H9 (cell line): ENCODE measurements around the gene RAB15. TPM values are rescaled to one million over a fixed set of nuclear protein-coding genes. Genes with fewer than 3 reads are reported as not detected.

ENCODE experiments used
- DNase-seq: peaks from one replicate; pipeline ENCODE4 v3.0.0-alpha.2; 2017
- H2AFZ ChIP-seq: one replicate; pipeline ENCODE4 v1.6.1; 2013; ENCODE audit warnings: mild to moderate bottlenecking, low read length, control low read depth, moderate library complexity
- H2AK5ac ChIP-seq: 2 replicates; pipeline ENCODE4 v1.6.1; 2013; ENCODE audit warnings: low read length, control low read depth, mixed read lengths; ENCODE audit not compliant: insufficient read length
- H2BK120ac ChIP-seq: one replicate; pipeline ENCODE4 v1.6.1; 2013; ENCODE audit warnings: low read depth, mild to moderate bottlenecking, low read length, control low read depth, inconsistent platforms; ENCODE audit not compliant: poor library complexity, severe bottlenecking
- H2BK12ac ChIP-seq: 2 replicates; pipeline ENCODE4 v1.6.1; 2013; ENCODE audit warnings: low read length, control low read depth, mixed read lengths, low read depth; ENCODE audit not compliant: insufficient read length
- H2BK15ac ChIP-seq: 2 replicates; pipeline ENCODE4 v1.6.1; 2013; ENCODE audit warnings: low read depth, low read length, control low read depth
- H2BK20ac ChIP-seq: one replicate; pipeline ENCODE4 v1.6.1; 2013; ENCODE audit warnings: low read depth, mild to moderate bottlenecking, low read length, control low read depth, inconsistent platforms; ENCODE audit not compliant: poor library complexity, severe bottlenecking
- H2BK5ac ChIP-seq: 2 replicates; pipeline ENCODE4 v1.6.1; 2013; ENCODE audit warnings: low read length, control low read depth, mixed read lengths; ENCODE audit not compliant: insufficient read length
- H3K14ac ChIP-seq: 2 replicates; pipeline ENCODE4 v1.6.1; 2013; ENCODE audit warnings: low read length, control low read depth; ENCODE audit not compliant: insufficient read depth
- H3K18ac ChIP-seq: 2 replicates; pipeline ENCODE4 v1.6.1; 2013; ENCODE audit warnings: low read depth, mild to moderate bottlenecking, mixed read lengths, low read length, control low read depth; ENCODE audit not compliant: insufficient read length
- H3K23ac ChIP-seq: 2 replicates; pipeline ENCODE4 v1.6.1; 2013; ENCODE audit warnings: low read length, control low read depth, mixed read lengths, low read depth; ENCODE audit not compliant: insufficient read length
- H3K23me2 ChIP-seq: 2 replicates; pipeline ENCODE4 v1.6.1; 2013; ENCODE audit warnings: low read depth, mild to moderate bottlenecking, mixed read lengths, low read length, control low read depth; ENCODE audit not compliant: insufficient read length, poor library complexity, severe bottlenecking
- H3K27ac ChIP-seq: 2 replicates; pipeline ENCODE4 v1.5.1; 2013; ENCODE audit warnings: low read length, control low read depth, mixed read lengths, low read depth; ENCODE audit not compliant: insufficient read length
- H3K27me3 ChIP-seq: 2 replicates; pipeline ENCODE4 v1.6.1; 2013; ENCODE audit warnings: low read length, control low read depth, inconsistent platforms; ENCODE audit not compliant: insufficient read depth
- H3K4ac ChIP-seq: 2 replicates; pipeline ENCODE4 v1.6.1; 2013; ENCODE audit warnings: low read depth, mild to moderate bottlenecking, control low read depth, inconsistent platforms, low read length, moderate library complexity
- H3K4me1 ChIP-seq: 2 replicates; pipeline ENCODE4 v1.6.1; 2013; ENCODE audit warnings: low read length, control low read depth, inconsistent platforms; ENCODE audit not compliant: insufficient read depth
- H3K4me2 ChIP-seq: 2 replicates; pipeline ENCODE4 v1.6.1; 2013; ENCODE audit warnings: low read length, control low read depth, mixed read lengths; ENCODE audit not compliant: insufficient read length, insufficient read depth
- H3K56ac ChIP-seq: 2 replicates; pipeline ENCODE4 v1.6.1; 2013; ENCODE audit warnings: low read depth, mild to moderate bottlenecking, mixed read lengths, low read length, control low read depth; ENCODE audit not compliant: insufficient read length
- H3K79me1 ChIP-seq: 2 replicates; pipeline ENCODE4 v1.6.1; 2013; ENCODE audit warnings: low read depth, mild to moderate bottlenecking, moderate library complexity, low read length, control low read depth, inconsistent platforms; ENCODE audit not compliant: insufficient read depth, poor library complexity, severe bottlenecking
- H3K79me2 ChIP-seq: 2 replicates; pipeline ENCODE4 v1.6.1; 2013; ENCODE audit warnings: low read length, control low read depth, inconsistent platforms; ENCODE audit not compliant: insufficient read depth
- H3K9ac ChIP-seq: 2 replicates; pipeline ENCODE4 v1.6.1; 2013; ENCODE audit warnings: low read length, control low read depth, mixed read lengths; ENCODE audit not compliant: insufficient read length; ENCODE audit errors: extremely low read depth
- H3K9me3 ChIP-seq: one replicate; pipeline ENCODE4 v1.6.1; 2013; ENCODE audit warnings: low read depth, low read length, inconsistent platforms; ENCODE audit not compliant: control insufficient read depth
- H3T11ph ChIP-seq: one replicate; pipeline ENCODE4 v1.6.1; 2013; ENCODE audit warnings: mild to moderate bottlenecking, low read length, control low read depth, inconsistent platforms
- H4K20me1 ChIP-seq: one replicate; pipeline ENCODE4 v1.6.1; 2013; ENCODE audit not compliant: control insufficient read depth, insufficient read length, insufficient read depth
- H4K5ac ChIP-seq: 2 replicates; pipeline ENCODE4 v1.6.1; 2013; ENCODE audit warnings: low read depth, mild to moderate bottlenecking, mixed read lengths, low read length, control low read depth; ENCODE audit not compliant: insufficient read length
- H4K8ac ChIP-seq: replicated peaks from 2 replicates; pipeline ENCODE4 v1.6.1; 2013; ENCODE audit warnings: low read length, control low read depth, mixed read lengths, low read depth; ENCODE audit not compliant: insufficient read length
- H4K91ac ChIP-seq: 2 replicates; pipeline ENCODE4 v1.6.1; 2013; ENCODE audit warnings: low read depth, mild to moderate bottlenecking, moderate library complexity, mixed read lengths, low read length, control low read depth; ENCODE audit not compliant: insufficient read length
- H3K27ac Mint-ChIP-seq, 3 experiments: 2 replicates in 2 of 3; 3 replicates in 1 of 3; pipeline ENCODE4 v1.8.0; 2020 to 2021; ENCODE audit warnings: mixed read lengths in 3 of 3, mild to moderate bottlenecking in 1 of 3, moderate library complexity in 1 of 3
- H3K27me3 Mint-ChIP-seq: 2 replicates; pipeline ENCODE4 v1.8.0; 2021; ENCODE audit warnings: low read depth, mild to moderate bottlenecking, moderate library complexity, mixed read lengths
- H3K36me3 Mint-ChIP-seq, 3 experiments: 2 replicates in 2 of 3; 3 replicates in 1 of 3; pipeline ENCODE4 v1.8.0; 2020 to 2021; ENCODE audit warnings: low read depth in 3 of 3, mixed read lengths in 3 of 3; ENCODE audit not compliant: insufficient read depth in 1 of 3
- H3K4me1 Mint-ChIP-seq, 2 experiments: 2 replicates each; pipeline ENCODE4 v1.8.0; 2020; ENCODE audit warnings: mixed read lengths in 2 of 2
- H3K4me3 Mint-ChIP-seq, 2 experiments: 2 replicates in 1 of 2; 3 replicates in 1 of 2; pipeline ENCODE4 v1.8.0; 2020 to 2021; ENCODE audit warnings: mild to moderate bottlenecking in 2 of 2, mixed read lengths in 2 of 2, moderate library complexity in 1 of 2
- H3K9me3 Mint-ChIP-seq, 2 experiments: 2 replicates in 1 of 2; 3 replicates in 1 of 2; pipeline ENCODE4 v1.8.0; 2020; ENCODE audit warnings: mild to moderate bottlenecking in 2 of 2, mixed read lengths in 2 of 2, moderate library complexity in 1 of 2
- CTCF ChIP-seq: fragments of 200-600 bp; sonication (generic); conservative IDR thresholded peaks from 3 replicates; pipeline ENCODE4 v1.8.0; 2021; ENCODE audit warnings: antibody characterized with exemption, mild to moderate bottlenecking
- WGBS: extraction: QIAGEN DNeasy Blood & Tissue Kit; methylation state at CpG from one replicate; pipeline ENCODE4 v1.1.7; 2013; ENCODE audit warnings: missing lambda C conversion rate, low lambda C conversion rate, mixed read lengths; ENCODE audit not compliant: insufficient read length; ENCODE audit errors: extremely low coverage; 5-methylcytosine and 5-hydroxymethylcytosine counted together
- total RNA-seq: library from RNA; stranded (reverse); gene quantifications from 2 replicates; pipeline ENCODE4 v1.2.1, GENCODE V29; 2021

The RAB15 gene
- total RNA-seq, 1 experiment from 2014 or later: 54.3 TPM

- no peaks in the 10 kb centered on the region for H3K79me2 ChIP-seq
- H2AK5ac ChIP-seq: no peak overlapping the region
- Mint-ChIP-seq H3K27ac (no peak overlapping the region), H3K36me3 (peaks cover 0 to 2% (median 0%) of the 10 kb centered on the region in 3 experiments; a peak in 1 of 7 replicates), H3K9me3 (no peaks in the 10 kb centered on the region), H3K27me3 (no peaks in the 10 kb centered on the region; the same call in 1 of the 2 replicates), H3K4me3 (no peak overlapping the region), H3K4me1 (peaks cover 18 to 20% of the 10 kb centered on the region in 2 experiments)
- H4K20me1 ChIP-seq: no peaks in the 10 kb centered on the region
- H3K9ac ChIP-seq: no peak overlapping the region
- H2BK120ac ChIP-seq: no peak overlapping the region
- no peak overlapping the region for H3K4me2 ChIP-seq
- H3T11ph ChIP-seq: no peak overlapping the region
- H3K79me1 ChIP-seq: no peaks in the 10 kb centered on the region
- H2BK12ac ChIP-seq: no peak overlapping the region
- no peaks in the 10 kb centered on the region for H3K27me3 ChIP-seq
- H3K14ac ChIP-seq: no peak overlapping the region
- peaks cover 6% of the 10 kb centered on the region for H3K4me1 ChIP-seq
- no peak overlapping the region for H2BK5ac ChIP-seq
- WGBS: no CpG with 5 or more reads among the region's 3 CpGs
- no peak overlapping the region for H4K5ac ChIP-seq
- H4K91ac ChIP-seq: no peak overlapping the region
- H2BK15ac ChIP-seq: no peak overlapping the region
- no peaks in the 10 kb centered on the region for H3K23me2 ChIP-seq
- no peak overlapping the region for H2AFZ ChIP-seq
- H3K4ac ChIP-seq: no peak overlapping the region
- H3K56ac ChIP-seq: no peak overlapping the region
- no peak for TF ChIP-seq CTCF
- no peak overlapping the region for H4K8ac ChIP-seq
- no peak overlapping the region for H3K18ac ChIP-seq
- no peaks in the 10 kb centered on the region for H3K9me3 ChIP-seq
- no peak overlapping the region for H3K23ac ChIP-seq
- DNase-seq: no peak
- H3K27ac ChIP-seq: no peak overlapping the region
- H2BK20ac ChIP-seq: no peak overlapping the region
Observed at GRCh38 chr14:64995291-64995690, 23.2 kb upstream of the RAB15 start.
